ENCODE results near the gene SYP. TPM values are rescaled to one million over a fixed set of nuclear protein-coding genes. Genes with fewer than 3 reads are reported as not detected.

SYP gene
- total RNA-seq, 1 experiment from 2014 or later, result 0.44 TPM

- no peak overlapping the region for H3K4me3 ChIP-seq
- no peaks in the 10 kb centered on the region for H3K36me3 ChIP-seq (ENCODE audit: low read depth)
- H3F3A ChIP-seq (ENCODE audit: insufficient read depth, low read depth), result no peaks in the 10 kb centered on the region
- CTCF ChIA-PET, result no interaction called here
- H2AFZ ChIP-seq, result no peak overlapping the region
- TF ChIP-seq CTCF (conservative IDR thresholded peaks at IDR 0.05) (no peak), EZH2 (IDR thresholded peaks at IDR 0.05; ENCODE audit: low read depth) (no peak)
- no peak overlapping the region for H3K27ac ChIP-seq
- no peak overlapping the region for H3K4me2 ChIP-seq
- H3K79me2 ChIP-seq (ENCODE audit: low read depth), result no peaks in the 10 kb centered on the region
- H3K9me2 ChIP-seq (ENCODE audit: insufficient read depth), result no peaks in the 10 kb centered on the region
- DNase-seq, result no peak
- H3K27me3 ChIP-seq (ENCODE audit: insufficient read depth, low read depth), result no peaks in the 10 kb centered on the region
- no TSS peak for BruUV-seq (replicated peaks)
- no peaks in the 10 kb centered on the region for H3K4me1 ChIP-seq (replicated peaks; ENCODE audit: insufficient read depth)
- intact Hi-C loops (cut with micrococcal nuclease; ENCODE audit: unreplicated experiment), result no loop called here
- H3K9me3 ChIP-seq (ENCODE audit: insufficient read depth, low read depth), result no peaks in the 10 kb centered on the region
- H4K20me1 ChIP-seq (ENCODE audit: insufficient read depth), result no peaks in the 10 kb centered on the region
- POLR2A ChIA-PET (ENCODE audit: unreplicated experiment), result no interaction called here
Measured at GRCh38 chrX:49139713-49140112, 60.3 kb downstream of the SYP start.

Other genes with a start within 250 kb of the SYP start
- 34.6 and 37.1 TPM in 2 replicates for gene OTUD5, start 242.6 kb downstream of the SYP start, total RNA-seq (2021)
- gene KCND1, start 228.3 kb downstream of the SYP start, total RNA-seq (2021), result 1.2 and 2.2 TPM in 2 replicates
- gene GRIPAP1, start 197.9 kb downstream of the SYP start, total RNA-seq (2021), result 33.6 and 35.2 TPM in 2 replicates
- gene TFE3, start 156.8 kb downstream of the SYP start, total RNA-seq (2021), result 27.2 and 33.7 TPM in 2 replicates
- gene CCDC120, start 141.2 kb downstream of the SYP start, total RNA-seq (2021), result 20.6 and 23.9 TPM in 2 replicates
- gene PRAF2, start 126.2 kb downstream of the SYP start, total RNA-seq (2021), result 12.8 and 17.6 TPM in 2 replicates
- 36.7 and 43.4 TPM in 2 replicates for gene WDR45, start 120.3 kb downstream of the SYP start, total RNA-seq (2021)
- gene GPKOW, start 76.5 kb downstream of the SYP start, total RNA-seq (2021), result 12.8 and 17.6 TPM in 2 replicates
- 1.8 and 2.0 TPM in 2 replicates for gene MAGIX, start 37.4 kb downstream of the SYP start, total RNA-seq (2021)
- 90.0 and 94.5 TPM in 2 replicates for gene PLP2, start 28.3 kb downstream of the SYP start, total RNA-seq (2021)
- 13.1 and 13.5 TPM in 2 replicates for gene PRICKLE3, start 13.8 kb downstream of the SYP start, total RNA-seq (2021)
- not detected in 2 replicates for gene CACNA1F, start 33.1 kb upstream of the SYP start, total RNA-seq (2021)
- gene CCDC22, start 35.3 kb upstream of the SYP start, total RNA-seq (2021), result 8.6 and 9.2 TPM in 2 replicates
- gene FOXP3, start 64.5 kb upstream of the SYP start, total RNA-seq (2021), result not detected in 2 replicates
- 3.6 and 5.2 TPM in 2 replicates for gene PPP1R3F, start 69.6 kb upstream of the SYP start, total RNA-seq (2021)
- gene GAGE10, start 103.5 kb upstream of the SYP start, total RNA-seq (2021), result not detected in 2 replicates
- gene GAGE12J, start 121.8 kb upstream of the SYP start, total RNA-seq (2021), result not detected in 2 replicates
- not detected in 2 replicates for gene GAGE13, start 131.4 kb upstream of the SYP start, total RNA-seq (2021)